ENCODE results near the gene LRP4.

Gene LRP4

DNA sequence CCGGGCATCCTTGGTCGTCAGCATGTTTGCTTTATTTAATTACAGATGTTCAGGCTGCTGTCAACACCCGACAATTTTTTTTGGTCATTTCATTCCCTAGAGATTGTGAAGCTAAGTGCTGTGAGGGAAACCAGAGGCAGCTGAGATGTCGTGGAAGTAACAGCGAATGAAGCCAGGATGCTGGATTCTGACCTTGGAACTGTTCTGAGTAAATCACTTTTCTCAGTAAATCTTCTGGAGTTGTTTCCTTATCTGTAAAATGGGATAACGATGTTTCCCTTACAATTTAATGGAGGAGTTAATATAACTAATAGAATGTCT, 71.9 kb downstream of the LRP4 start:
- TF ChIP-seq, protein P1, sequence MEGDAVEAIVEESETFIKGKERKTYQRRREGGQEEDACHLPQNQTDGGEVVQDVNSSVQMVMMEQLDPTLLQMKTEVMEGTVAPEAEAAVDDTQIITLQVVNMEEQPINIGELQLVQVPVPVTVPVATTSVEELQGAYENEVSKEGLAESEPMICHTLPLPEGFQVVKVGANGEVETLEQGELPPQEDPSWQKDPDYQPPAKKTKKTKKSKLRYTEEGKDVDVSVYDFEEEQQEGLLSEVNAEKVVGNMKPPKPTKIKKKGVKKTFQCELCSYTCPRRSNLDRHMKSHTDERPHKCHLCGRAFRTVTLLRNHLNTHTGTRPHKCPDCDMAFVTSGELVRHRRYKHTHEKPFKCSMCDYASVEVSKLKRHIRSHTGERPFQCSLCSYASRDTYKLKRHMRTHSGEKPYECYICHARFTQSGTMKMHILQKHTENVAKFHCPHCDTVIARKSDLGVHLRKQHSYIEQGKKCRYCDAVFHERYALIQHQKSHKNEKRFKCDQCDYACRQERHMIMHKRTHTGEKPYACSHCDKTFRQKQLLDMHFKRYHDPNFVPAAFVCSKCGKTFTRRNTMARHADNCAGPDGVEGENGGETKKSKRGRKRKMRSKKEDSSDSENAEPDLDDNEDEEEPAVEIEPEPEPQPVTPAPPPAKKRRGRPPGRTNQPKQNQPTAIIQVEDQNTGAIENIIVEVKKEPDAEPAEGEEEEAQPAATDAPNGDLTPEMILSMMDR (IDR thresholded peaks at IDR 0.05; ENCODE audit: borderline replicate concordance, control extremely low read depth, extremely low read depth, insufficient read depth, missing control alignments) = no peak
- DNase-seq (ENCODE audit: low spot score) = no peak

DNA sequence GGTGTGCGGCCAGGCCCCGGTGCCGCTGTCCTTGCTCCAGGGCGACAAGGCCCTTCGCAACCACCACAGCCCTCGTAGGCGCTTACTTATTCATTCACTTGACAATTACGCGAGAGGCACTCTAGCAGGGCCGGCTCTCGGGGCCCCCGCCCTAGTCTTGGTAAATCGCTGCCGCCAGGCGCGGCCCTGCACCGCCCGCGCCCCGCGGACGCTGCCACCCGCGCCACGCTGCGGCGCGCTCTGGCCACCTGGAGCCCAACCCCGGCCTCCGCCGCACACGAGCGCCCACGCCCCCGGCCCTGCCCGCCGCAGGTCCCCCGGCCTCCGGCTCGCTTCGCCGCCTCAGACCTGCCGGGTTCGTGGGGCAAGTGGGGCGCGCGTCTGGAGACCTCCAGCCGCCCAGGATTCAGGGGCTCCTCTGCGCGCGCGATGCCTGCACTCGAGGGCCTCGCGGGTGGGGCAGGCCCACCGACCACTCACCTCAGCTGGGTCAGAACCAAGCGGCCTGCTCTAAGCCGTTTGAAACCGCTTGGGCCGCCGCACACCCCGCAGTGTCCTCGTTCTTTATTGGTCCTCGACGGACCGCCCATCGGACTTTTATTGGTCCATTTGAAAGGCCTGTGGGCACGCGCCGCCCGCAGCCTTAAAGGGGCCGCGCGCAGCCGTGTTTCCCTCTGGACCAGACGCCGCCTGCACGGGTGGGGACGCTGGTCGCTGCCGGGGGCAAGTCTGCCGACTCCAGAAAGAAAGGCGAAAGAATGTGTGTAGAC, 72.4 kb downstream of the LRP4 start, which contains the start of gene CKAP5:
CKAP5 (minus strand) TSS at position 541 of the 770 bp plus-strand sequence. CDS start 25,049 bp downstream, outside the sequence.
- peak; percentile 97 for DNase-seq (ENCODE audit: low spot score)
- in situ Hi-C loops (cut with MboI; ENCODE audit: low sequenced_read_pairs, unreplicated experiment) = no loop called here
- TF ChIP-seq, protein P1 (IDR thresholded peaks at IDR 0.05; ENCODE audit: borderline replicate concordance, control extremely low read depth, extremely low read depth, insufficient read depth, missing control alignments) = no peak

More for the DNA sequence above, 71.9 kb downstream of the LRP4 start:
- in situ Hi-C loops (cut with MboI; ENCODE audit: low sequenced_read_pairs, unreplicated experiment) = no loop called here

DNA sequence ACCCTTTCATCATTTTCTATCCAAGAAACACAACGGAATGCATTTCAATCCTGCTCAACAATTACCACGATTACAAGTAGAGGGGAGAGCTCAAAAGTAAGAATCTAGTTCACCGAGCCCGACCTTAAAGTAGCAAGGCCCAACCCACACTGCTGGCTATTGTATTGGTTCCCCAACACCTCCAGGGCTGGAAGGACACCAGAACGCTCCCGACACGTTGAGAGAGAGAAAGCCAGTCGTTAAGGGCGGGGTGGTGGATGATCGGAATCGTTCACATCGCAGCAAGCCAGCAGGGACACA, 73.0 kb downstream of the LRP4 start:
- in situ Hi-C loops (cut with MboI; ENCODE audit: low sequenced_read_pairs, unreplicated experiment) = no loop called here
- TF ChIP-seq, protein P1 (IDR thresholded peaks at IDR 0.05; ENCODE audit: borderline replicate concordance, control extremely low read depth, extremely low read depth, insufficient read depth, missing control alignments) = no peak
- no peak for DNase-seq (ENCODE audit: low spot score)

DNA sequence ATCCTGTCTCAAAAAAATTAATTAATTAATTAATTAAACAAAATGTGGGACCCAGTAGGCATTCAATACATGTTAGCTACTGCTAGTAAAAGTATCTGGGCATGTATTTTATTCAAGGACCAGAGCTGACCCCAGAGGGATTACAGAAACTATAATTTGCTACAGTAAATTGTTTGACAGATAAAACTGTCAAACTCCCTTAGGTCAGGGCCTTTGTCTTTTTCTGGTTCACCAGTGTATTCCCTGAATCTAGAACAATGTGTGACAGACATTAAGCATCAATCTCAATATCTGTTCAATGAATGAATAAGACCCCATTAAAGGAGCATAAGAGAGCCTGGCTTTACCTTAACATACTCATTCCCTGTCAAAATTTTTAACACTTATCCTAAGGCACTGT, 78.2 kb downstream of the LRP4 start:
- TF ChIP-seq, protein P1 (IDR thresholded peaks at IDR 0.05; ENCODE audit: borderline replicate concordance, control extremely low read depth, extremely low read depth, insufficient read depth, missing control alignments) = no peak
- in situ Hi-C loops (cut with MboI; ENCODE audit: low sequenced_read_pairs, unreplicated experiment) = no loop called here

DNA sequence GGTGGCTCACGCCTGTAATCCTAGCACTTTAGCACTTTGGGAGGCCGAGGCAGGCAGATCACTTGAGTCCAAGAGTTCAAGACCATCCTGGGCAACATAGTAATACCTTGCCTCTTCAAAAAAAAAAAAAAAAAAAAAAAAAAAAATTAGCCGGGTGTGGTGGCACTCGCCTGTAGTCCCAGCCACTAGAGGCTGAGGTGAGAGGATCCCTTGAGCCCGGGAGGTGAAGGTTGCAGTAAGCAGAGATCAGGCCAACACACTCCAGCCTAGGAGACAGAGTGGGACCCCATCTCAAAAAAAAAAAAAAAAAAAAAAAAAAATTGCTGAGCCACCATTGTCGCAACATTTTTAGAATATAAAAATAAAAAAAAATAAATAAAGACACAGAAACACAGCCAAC, 79.8 kb downstream of the LRP4 start:
- TF ChIP-seq, protein P1 (IDR thresholded peaks at IDR 0.05; ENCODE audit: borderline replicate concordance, control extremely low read depth, extremely low read depth, insufficient read depth, missing control alignments) = no peak
- in situ Hi-C loops (cut with MboI; ENCODE audit: low sequenced_read_pairs, unreplicated experiment) = no loop called here

More for the DNA sequence above, 78.2 kb downstream of the LRP4 start:
- no peak for DNase-seq (ENCODE audit: low spot score)

DNA sequence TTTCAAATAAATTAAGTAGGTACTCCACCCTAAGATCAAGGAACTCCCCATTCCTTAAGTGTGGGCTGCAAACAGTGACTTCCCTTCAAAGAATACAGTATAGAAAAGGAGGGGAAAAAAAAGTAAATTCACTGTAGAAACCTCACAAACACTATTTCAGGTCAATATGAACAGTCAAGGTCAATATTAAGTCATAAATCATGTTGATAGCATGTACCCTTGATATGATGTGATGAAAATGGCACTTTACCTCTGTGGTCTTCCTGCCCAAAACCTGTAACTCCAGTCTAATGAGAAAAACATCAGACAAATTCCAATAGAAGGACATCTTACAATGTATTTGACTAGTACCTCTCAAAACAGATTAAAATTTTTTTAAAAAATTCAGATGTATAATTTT, 80.5 kb downstream of the LRP4 start:
- DNase-seq (ENCODE audit: low spot score) = no peak
- TF ChIP-seq, protein P1 (IDR thresholded peaks at IDR 0.05; ENCODE audit: borderline replicate concordance, control extremely low read depth, extremely low read depth, insufficient read depth, missing control alignments) = no peak
- in situ Hi-C loops (cut with MboI; ENCODE audit: low sequenced_read_pairs, unreplicated experiment) = no loop called here

More for the DNA sequence above, 79.8 kb downstream of the LRP4 start:
- no peak for DNase-seq (ENCODE audit: low spot score)
